ENCODE results near the gene RTTN.

RTTN gene

DNA sequence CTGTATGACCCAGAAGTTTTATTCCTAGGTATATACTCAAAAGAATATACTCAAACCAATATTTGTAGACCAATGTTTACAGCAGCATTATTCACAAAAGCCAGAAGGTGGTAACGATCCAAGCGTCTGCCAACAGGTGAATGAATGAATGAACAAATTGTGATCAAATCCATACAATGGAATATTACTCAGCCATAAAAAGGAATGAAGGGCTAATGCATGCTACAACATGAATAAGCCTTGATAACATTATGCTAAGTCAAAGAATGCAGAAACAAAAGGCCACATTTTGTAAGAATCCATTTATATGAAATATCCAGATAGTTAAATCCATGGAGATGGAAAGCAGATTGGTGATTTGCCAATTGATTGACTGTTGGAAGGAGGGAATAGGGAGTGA lies 252.3 kb downstream of the RTTN start:
- no peak for TF ChIP-seq EZH2 (IDR thresholded peaks at IDR 0.05; ENCODE audit: borderline replicate concordance, low read depth, low read length, severe bottlenecking)
- TF ChIP-seq, protein P1, sequence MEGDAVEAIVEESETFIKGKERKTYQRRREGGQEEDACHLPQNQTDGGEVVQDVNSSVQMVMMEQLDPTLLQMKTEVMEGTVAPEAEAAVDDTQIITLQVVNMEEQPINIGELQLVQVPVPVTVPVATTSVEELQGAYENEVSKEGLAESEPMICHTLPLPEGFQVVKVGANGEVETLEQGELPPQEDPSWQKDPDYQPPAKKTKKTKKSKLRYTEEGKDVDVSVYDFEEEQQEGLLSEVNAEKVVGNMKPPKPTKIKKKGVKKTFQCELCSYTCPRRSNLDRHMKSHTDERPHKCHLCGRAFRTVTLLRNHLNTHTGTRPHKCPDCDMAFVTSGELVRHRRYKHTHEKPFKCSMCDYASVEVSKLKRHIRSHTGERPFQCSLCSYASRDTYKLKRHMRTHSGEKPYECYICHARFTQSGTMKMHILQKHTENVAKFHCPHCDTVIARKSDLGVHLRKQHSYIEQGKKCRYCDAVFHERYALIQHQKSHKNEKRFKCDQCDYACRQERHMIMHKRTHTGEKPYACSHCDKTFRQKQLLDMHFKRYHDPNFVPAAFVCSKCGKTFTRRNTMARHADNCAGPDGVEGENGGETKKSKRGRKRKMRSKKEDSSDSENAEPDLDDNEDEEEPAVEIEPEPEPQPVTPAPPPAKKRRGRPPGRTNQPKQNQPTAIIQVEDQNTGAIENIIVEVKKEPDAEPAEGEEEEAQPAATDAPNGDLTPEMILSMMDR (IDR thresholded peaks at IDR 0.05; ENCODE audit: borderline replicate concordance, extremely low read depth, low read length, poor library complexity, severe bottlenecking): no peak
- no peaks in the 10 kb centered on the region for H3K27me3 ChIP-seq (ENCODE audit: insufficient read depth, low read length, poor library complexity)
- no peaks in the 10 kb centered on the region for H3K9me3 ChIP-seq (ENCODE audit: insufficient read depth, low read length, severe bottlenecking)
- DNase-seq (no peak), ATAC-seq (ENCODE audit: insufficient read depth, low read depth) (no peak)
- no peak overlapping the region for H2AFZ ChIP-seq (ENCODE audit: low read depth, low read length)
- no peak overlapping the region for H3K9ac ChIP-seq (ENCODE audit: low read depth, low read length)
- H3K4me1 ChIP-seq (ENCODE audit: insufficient read depth, low read length): peaks cover 5% of the 10 kb centered on the region
- H4K20me1 ChIP-seq (ENCODE audit: insufficient read depth, low read length): no peaks in the 10 kb centered on the region
- H3K79me2 ChIP-seq (ENCODE audit: insufficient read depth, low read length): no peaks in the 10 kb centered on the region
- no peaks in the 10 kb centered on the region for H3K36me3 ChIP-seq (ENCODE audit: insufficient read depth, low read length)
- H3K27ac ChIP-seq (ENCODE audit: low read length): no peak overlapping the region
- no peak overlapping the region for H3K4me2 ChIP-seq (ENCODE audit: insufficient read depth, low read length)
- H3K4me3 ChIP-seq (ENCODE audit: low read depth in 1 of 2, low read length in 2 of 2): no peak overlapping the region
